ENCODE results near the gene EIPR1. TPM values are rescaled to one million over a fixed set of nuclear protein-coding genes. Genes with fewer than 3 reads are reported as not detected.

Gene EIPR1
- total RNA-seq, 1 experiment from 2014 or later = 27.8 TPM

DNA sequence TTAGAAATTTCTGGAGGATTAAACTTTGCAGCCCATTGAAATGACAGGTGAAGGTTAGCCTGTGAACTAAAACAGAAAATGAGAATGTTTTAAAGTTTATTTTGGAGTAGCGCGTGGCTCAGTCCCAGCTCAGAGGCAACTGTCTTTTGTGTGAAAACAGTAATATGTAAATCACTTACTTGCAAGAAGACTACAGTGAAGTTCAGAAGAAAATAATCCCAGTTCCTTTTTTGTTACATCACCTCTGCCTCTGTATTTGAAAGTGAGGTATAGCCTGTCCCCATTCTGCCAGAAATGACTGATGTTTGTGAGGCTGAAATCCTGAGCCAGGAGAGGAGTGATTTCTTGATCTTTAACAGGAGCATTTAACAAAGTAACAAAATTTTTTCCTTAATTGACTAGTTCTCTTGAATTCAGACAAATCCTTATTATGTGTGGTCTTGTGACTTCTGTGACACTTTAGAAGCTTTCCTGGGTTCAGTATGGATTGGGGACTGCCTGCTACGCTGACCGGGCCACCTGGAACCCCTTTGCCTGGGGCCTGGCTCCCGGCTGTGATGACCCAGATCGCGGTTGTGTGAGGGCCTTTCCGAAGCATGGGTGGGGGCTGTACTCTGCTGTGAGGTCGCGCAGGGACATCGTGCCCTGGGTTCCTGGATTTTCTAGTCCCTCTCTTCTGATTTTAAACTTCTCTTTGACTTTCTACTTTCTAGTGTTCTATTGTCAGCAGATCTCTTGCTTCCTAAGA is 26.1 kb upstream of the EIPR1 start:
- no peaks in the 10 kb centered on the region for H3K9me3 ChIP-seq (ENCODE audit: control insufficient read depth, low read depth, low read length)
- peaks cover 3 to 36% (median 34%) of the 10 kb centered on the region in 3 experiments; a peak in 6 of 7 replicates for H3K36me3 Mint-ChIP-seq (ENCODE audit: insufficient read depth in 1 of 3, low read depth in 3 of 3)
- H3K27ac Mint-ChIP-seq = peak overlapping the region in 2 of 3 experiments; percentile 32 to 55; a peak in 1 of 7 replicates
- no peaks in the 10 kb centered on the region for H3K9me3 Mint-ChIP-seq
- no peaks in the 10 kb centered on the region for H3K27me3 ChIP-seq (ENCODE audit: insufficient read depth, low read length)
- peaks cover 12 to 16% of the 10 kb centered on the region in 2 experiments for H3K4me1 Mint-ChIP-seq
- H3K79me2 ChIP-seq (ENCODE audit: insufficient read depth, low read length) = no peaks in the 10 kb centered on the region
- no peaks in the 10 kb centered on the region for H4K20me1 ChIP-seq (ENCODE audit: control insufficient read depth, insufficient read depth, insufficient read length)
- H3K56ac ChIP-seq (ENCODE audit: insufficient read length, low read depth, low read length) = no peak overlapping the region
- no peaks in the 10 kb centered on the region for H3K23me2 ChIP-seq (ENCODE audit: insufficient read length, low read depth, low read length, poor library complexity, severe bottlenecking)
- H3K4me3 Mint-ChIP-seq = no peak overlapping the region
- no CpG with 5 or more reads among the region's 11 CpGs for WGBS (ENCODE audit: extremely low coverage, insufficient read length, low lambda C conversion rate)
- H2BK5ac ChIP-seq (ENCODE audit: insufficient read length, low read length) = no peak overlapping the region
- H4K8ac ChIP-seq (replicated peaks; ENCODE audit: insufficient read length, low read depth, low read length) = no peak overlapping the region
- no peak overlapping the region for H3K14ac ChIP-seq (ENCODE audit: insufficient read depth, low read length)
- DNase-seq = no peak
- no peak overlapping the region for H3K23ac ChIP-seq (ENCODE audit: insufficient read length, low read depth, low read length)
- no peak overlapping the region for H2BK15ac ChIP-seq (ENCODE audit: low read depth, low read length)
- H3T11ph ChIP-seq (ENCODE audit: low read length) = no peak overlapping the region
- H3K27ac ChIP-seq (ENCODE audit: insufficient read length, low read depth, low read length) = no peak overlapping the region
- H3K4me2 ChIP-seq (ENCODE audit: insufficient read depth, insufficient read length, low read length) = no peak overlapping the region
- no peak overlapping the region for H4K5ac ChIP-seq (ENCODE audit: insufficient read length, low read depth, low read length)
- H3K4ac ChIP-seq (ENCODE audit: low read depth, low read length) = no peak overlapping the region
- no peak overlapping the region for H3K9ac ChIP-seq (ENCODE audit: extremely low read depth, insufficient read length, low read length)
- H2BK12ac ChIP-seq (ENCODE audit: insufficient read length, low read depth, low read length) = no peak overlapping the region
- no peaks in the 10 kb centered on the region for H3K79me1 ChIP-seq (ENCODE audit: insufficient read depth, low read depth, low read length, poor library complexity, severe bottlenecking)
- H3K4me1 ChIP-seq (ENCODE audit: insufficient read depth, low read length) = no peaks in the 10 kb centered on the region
- no peak overlapping the region for H2BK20ac ChIP-seq (ENCODE audit: low read depth, low read length, poor library complexity, severe bottlenecking)
- H3K18ac ChIP-seq (ENCODE audit: insufficient read length, low read depth, low read length) = no peak overlapping the region
- no peak overlapping the region for H2BK120ac ChIP-seq (ENCODE audit: low read depth, low read length, poor library complexity, severe bottlenecking)
- H3K27me3 Mint-ChIP-seq (ENCODE audit: low read depth) = no peaks in the 10 kb centered on the region
- TF ChIP-seq, protein P1, sequence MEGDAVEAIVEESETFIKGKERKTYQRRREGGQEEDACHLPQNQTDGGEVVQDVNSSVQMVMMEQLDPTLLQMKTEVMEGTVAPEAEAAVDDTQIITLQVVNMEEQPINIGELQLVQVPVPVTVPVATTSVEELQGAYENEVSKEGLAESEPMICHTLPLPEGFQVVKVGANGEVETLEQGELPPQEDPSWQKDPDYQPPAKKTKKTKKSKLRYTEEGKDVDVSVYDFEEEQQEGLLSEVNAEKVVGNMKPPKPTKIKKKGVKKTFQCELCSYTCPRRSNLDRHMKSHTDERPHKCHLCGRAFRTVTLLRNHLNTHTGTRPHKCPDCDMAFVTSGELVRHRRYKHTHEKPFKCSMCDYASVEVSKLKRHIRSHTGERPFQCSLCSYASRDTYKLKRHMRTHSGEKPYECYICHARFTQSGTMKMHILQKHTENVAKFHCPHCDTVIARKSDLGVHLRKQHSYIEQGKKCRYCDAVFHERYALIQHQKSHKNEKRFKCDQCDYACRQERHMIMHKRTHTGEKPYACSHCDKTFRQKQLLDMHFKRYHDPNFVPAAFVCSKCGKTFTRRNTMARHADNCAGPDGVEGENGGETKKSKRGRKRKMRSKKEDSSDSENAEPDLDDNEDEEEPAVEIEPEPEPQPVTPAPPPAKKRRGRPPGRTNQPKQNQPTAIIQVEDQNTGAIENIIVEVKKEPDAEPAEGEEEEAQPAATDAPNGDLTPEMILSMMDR (conservative IDR thresholded peaks at IDR 0.05) = no peak
- H2AK5ac ChIP-seq (ENCODE audit: insufficient read length, low read length) = no peak overlapping the region
- H4K91ac ChIP-seq (ENCODE audit: insufficient read length, low read depth, low read length) = no peak overlapping the region
- H2AFZ ChIP-seq (ENCODE audit: low read length) = no peak overlapping the region
